WTC11 (cell line): ENCODE data around the gene NCBP1. TPM values are rescaled to one million over a fixed set of nuclear protein-coding genes. Genes with fewer than 3 reads are reported as not detected.

Experiments used
- ATAC-seq: fragments of 200-7000 bp; cut with Tn5 transposase; 2 replicates; pipeline ENCODE4 v1.10.0; 2021; ENCODE audit warnings: mild to moderate bottlenecking, moderate library complexity
- CTCF ChIA-PET: fragments of 300-600 bp; sonication (Branson Sonifier 250); formaldehyde crosslinking; loops from one replicate; lab custom pipeline; 2021; ENCODE audit warnings: antibody characterized with exemption; lab: Charles Lee
- POLR2A ChIA-PET: fragments of 350-600 bp; sonication (Branson Sonifier 250); formaldehyde crosslinking; loops from one replicate; lab custom pipeline; 2021; ENCODE audit warnings: antibody characterized with exemption; lab: Charles Lee
- DNase-seq: peaks from one replicate; pipeline ENCODE4 v3.0.0; 2021; ENCODE audit warnings: low spot score
- H3K27ac Mint-ChIP-seq: 2 replicates; pipeline ENCODE4 v1.8.0; 2021; ENCODE audit warnings: mixed read lengths
- H3K27me3 Mint-ChIP-seq: 2 replicates; pipeline ENCODE4 v1.8.0; 2021; ENCODE audit warnings: low read depth, mild to moderate bottlenecking, moderate library complexity, mixed read lengths
- H3K36me3 Mint-ChIP-seq: 2 replicates; pipeline ENCODE4 v1.8.0; 2021; ENCODE audit warnings: mixed read lengths
- H3K4me1 Mint-ChIP-seq: 2 replicates; pipeline ENCODE4 v1.8.0; 2022; ENCODE audit warnings: mixed read lengths
- H3K4me3 Mint-ChIP-seq: 2 replicates; pipeline ENCODE4 v1.8.0; 2021; ENCODE audit warnings: mild to moderate bottlenecking, moderate library complexity, mixed read lengths
- H3K9me3 Mint-ChIP-seq: 2 replicates; pipeline ENCODE4 v1.8.0; 2021; ENCODE audit warnings: mixed read lengths
- ARID4B ChIP-seq: sonication (generic); formaldehyde crosslinking; IDR thresholded peaks from 2 replicates; pipeline ENCODE4 v1.8.0; 2023; ENCODE audit warnings: missing genetic modification reagents, mild to moderate bottlenecking, borderline replicate concordance
- CDX4 ChIP-seq: fragments of 250-450 bp; sonication (Bioruptor Pico); IDR thresholded peaks from 2 replicates; pipeline ENCODE4 v1.9.0; 2021; ENCODE audit warnings: moderate library complexity, mild to moderate bottlenecking, inconsistent platforms, borderline replicate concordance
- CREM ChIP-seq: sonication (generic); formaldehyde crosslinking; IDR thresholded peaks from 2 replicates; pipeline ENCODE4 v1.8.1; 2022; ENCODE audit warnings: mild to moderate bottlenecking, missing genetic modification reagents, moderate library complexity
- E2F5 ChIP-seq: sonication (generic); formaldehyde crosslinking; IDR thresholded peaks from 2 replicates; pipeline ENCODE4 v1.8.1; 2022; ENCODE audit warnings: mild to moderate bottlenecking, moderate library complexity, missing genetic modification reagents
- HMGA2 ChIP-seq: fragments of 250-450 bp; sonication (Bioruptor Pico); IDR thresholded peaks from 2 replicates; pipeline ENCODE4 v1.4.0; 2021; ENCODE audit warnings: mild to moderate bottlenecking, moderate library complexity
- HMGXB4 ChIP-seq: sonication (generic); formaldehyde crosslinking; IDR thresholded peaks from 2 replicates; pipeline ENCODE4 v1.8.1; 2023; ENCODE audit warnings: mild to moderate bottlenecking, moderate library complexity, missing genetic modification reagents
- MAX ChIP-seq: sonication (generic); formaldehyde crosslinking; IDR thresholded peaks from 2 replicates; pipeline ENCODE4 v1.8.0; 2022; ENCODE audit warnings: mild to moderate bottlenecking, missing genetic modification reagents
- MLX ChIP-seq: sonication (generic); formaldehyde crosslinking; IDR thresholded peaks from 2 replicates; pipeline ENCODE4 v1.8.1; 2023; ENCODE audit warnings: mild to moderate bottlenecking, missing genetic modification reagents, moderate library complexity
- MYBL2 ChIP-seq: sonication (generic); formaldehyde crosslinking; IDR thresholded peaks from 2 replicates; pipeline ENCODE4 v1.8.1; 2023; ENCODE audit warnings: mild to moderate bottlenecking, moderate library complexity, missing genetic modification reagents
- TP53 ChIP-seq: sonication (generic); formaldehyde crosslinking; IDR thresholded peaks from 2 replicates; pipeline ENCODE4 v1.8.1; 2023; ENCODE audit warnings: mild to moderate bottlenecking, missing genetic modification reagents
- USF2 ChIP-seq: sonication (generic); formaldehyde crosslinking; IDR thresholded peaks from 2 replicates; pipeline ENCODE4 v1.8.1; 2023; ENCODE audit warnings: mild to moderate bottlenecking, missing genetic modification reagents, moderate library complexity
- ZBTB21 ChIP-seq: sonication (generic); formaldehyde crosslinking; IDR thresholded peaks from 2 replicates; pipeline ENCODE4 v1.8.1; 2023; ENCODE audit warnings: mild to moderate bottlenecking, missing genetic modification reagents, borderline replicate concordance
- ZNF121 ChIP-seq: sonication (generic); formaldehyde crosslinking; IDR thresholded peaks from 2 replicates; pipeline ENCODE4 v1.8.0; 2023; ENCODE audit warnings: missing genetic modification reagents
- ZNF263 ChIP-seq: sonication (generic); formaldehyde crosslinking; IDR thresholded peaks from 2 replicates; pipeline ENCODE4 v1.8.1; 2022; ENCODE audit warnings: low read depth, mild to moderate bottlenecking, moderate library complexity, missing genetic modification reagents
- ZNF317 ChIP-seq: sonication (generic); formaldehyde crosslinking; IDR thresholded peaks from 2 replicates; pipeline ENCODE4 v1.8.1; 2023; ENCODE audit warnings: low read depth, mild to moderate bottlenecking, moderate library complexity, missing genetic modification reagents, borderline replicate concordance
- ZNF425 ChIP-seq: fragments of 250-450 bp; sonication (Bioruptor Pico); conservative IDR thresholded peaks from 2 replicates; pipeline ENCODE4 v1.9.0; 2021; ENCODE audit warnings: mild to moderate bottlenecking
- ZNF512 ChIP-seq: sonication (generic); formaldehyde crosslinking; IDR thresholded peaks from 2 replicates; pipeline ENCODE4 v1.8.1; 2022; ENCODE audit warnings: missing genetic modification reagents, borderline replicate concordance
- total RNA-seq: library from RNA; stranded (reverse); gene quantifications from 3 replicates; pipeline ENCODE4 v1.2.3, GENCODE V29; 2021

The NCBP1 gene
- total RNA-seq, 1 experiment from 2014 or later, result 61.1 TPM

- TF ChIP-seq ARID4B (CRISPR knock-in tag) (no peak), ZNF425 (no peak), CDX4 (CRISPR knock-in tag) (no peak), ZBTB21 (CRISPR knock-in tag) (no peak), TP53 (no peak), ZNF317 (CRISPR knock-in tag) (no peak), E2F5 (no peak), HMGXB4 (CRISPR knock-in tag) (no peak), USF2 (CRISPR knock-in tag) (no peak)
- TF ChIP-seq, all 79 proteins: peak for 0
Measured at GRCh38 chr9:97659771-97660170, 26.1 kb downstream of the NCBP1 start (continued).

GRCh38 chr9:97660340-97660739 is 26.7 kb downstream of the NCBP1 start:
- H3K36me3 Mint-ChIP-seq, result peaks cover 81% of the 10 kb centered on the region
- no peaks in the 10 kb centered on the region for H3K27me3 Mint-ChIP-seq
- ChIA-PET POLR2A (no interaction called here), CTCF (interaction anchor here (0.5 kb wide), 1 partner anchor 239 kb away, joined by 3 read pairs; no protein-coding TSS in a partner anchor)
- no peak for DNase-seq
- no peaks in the 10 kb centered on the region for H3K4me1 Mint-ChIP-seq
- no peak for ATAC-seq
- H3K4me3 Mint-ChIP-seq, result no peak overlapping the region
- H3K27ac Mint-ChIP-seq, result no peak overlapping the region
- H3K9me3 Mint-ChIP-seq, result no peaks in the 10 kb centered on the region
- TF ChIP-seq MLX (no peak), ZNF263 (CRISPR knock-in tag) (no peak), ZNF512 (CRISPR knock-in tag) (no peak), CREM (CRISPR knock-in tag) (no peak), MYBL2 (no peak), MAX (CRISPR knock-in tag) (no peak), ZNF121 (CRISPR knock-in tag) (no peak), ARID4B (CRISPR knock-in tag) (no peak), HMGA2 (CRISPR knock-in tag) (no peak)
